HG02852 (cell line): ENCODE results near the gene ZNF19.
"Not testable (repeated sequence)": the region's sequence is repeated elsewhere in the genome, so short reads cannot be mapped to it uniquely, and the experiment has no call there.

Experiments
- ATAC-seq: cut with Tn5 transposase; IDR thresholded peaks from one replicate; pipeline ENCODE4 v1.9.1; 2021; ENCODE audit warnings: mild to moderate bottlenecking, moderate library complexity; ENCODE audit not compliant: unreplicated experiment

ZNF19 gene

DNA sequence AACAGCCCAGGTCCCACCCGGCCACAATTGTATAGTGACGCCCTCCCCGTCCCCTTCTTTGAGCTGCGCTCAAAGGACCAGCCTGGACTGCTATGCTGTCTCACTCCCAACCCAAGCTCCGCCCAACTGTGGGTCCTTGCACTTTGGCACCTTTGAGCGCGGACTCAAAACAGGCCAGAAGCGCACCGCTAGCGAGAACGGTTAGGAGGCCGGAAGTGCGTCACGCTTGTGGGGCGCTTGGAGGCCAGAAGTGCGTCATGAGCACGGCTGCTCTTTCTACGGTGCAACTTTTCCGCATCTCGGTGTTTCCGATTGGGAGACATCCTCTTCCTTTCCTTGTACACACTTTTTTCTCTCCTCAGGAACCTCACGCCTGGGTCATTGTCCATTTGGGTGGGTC is at the start of gene ZNF19:
Gene ZNF19 (minus strand): TSS at position 203 of the 400 bp plus-strand sequence. CDS start 7,210 bp downstream, outside the sequence.
- no peak for ATAC-seq

DNA sequence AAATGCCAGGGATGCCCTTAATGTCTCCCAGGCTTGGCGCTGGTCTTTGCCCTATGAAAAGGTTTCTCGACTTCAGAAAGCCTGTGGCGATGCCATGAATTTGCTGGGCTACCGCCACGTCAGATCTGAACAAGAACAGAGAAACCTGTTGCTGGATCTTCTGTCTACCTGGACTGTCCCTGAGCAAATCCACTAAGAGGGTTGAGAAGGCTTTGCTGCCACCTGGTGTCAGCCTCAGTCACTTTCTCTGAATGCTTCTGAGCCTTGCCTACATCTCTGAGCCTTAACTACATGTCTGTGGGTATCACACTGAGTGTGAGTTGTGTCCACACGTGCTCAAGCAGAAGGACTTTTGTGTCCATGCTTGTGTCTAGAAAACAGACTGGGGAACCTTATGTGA is 48.5 kb upstream of the ZNF19 start:
- ATAC-seq: no peak

DNA sequence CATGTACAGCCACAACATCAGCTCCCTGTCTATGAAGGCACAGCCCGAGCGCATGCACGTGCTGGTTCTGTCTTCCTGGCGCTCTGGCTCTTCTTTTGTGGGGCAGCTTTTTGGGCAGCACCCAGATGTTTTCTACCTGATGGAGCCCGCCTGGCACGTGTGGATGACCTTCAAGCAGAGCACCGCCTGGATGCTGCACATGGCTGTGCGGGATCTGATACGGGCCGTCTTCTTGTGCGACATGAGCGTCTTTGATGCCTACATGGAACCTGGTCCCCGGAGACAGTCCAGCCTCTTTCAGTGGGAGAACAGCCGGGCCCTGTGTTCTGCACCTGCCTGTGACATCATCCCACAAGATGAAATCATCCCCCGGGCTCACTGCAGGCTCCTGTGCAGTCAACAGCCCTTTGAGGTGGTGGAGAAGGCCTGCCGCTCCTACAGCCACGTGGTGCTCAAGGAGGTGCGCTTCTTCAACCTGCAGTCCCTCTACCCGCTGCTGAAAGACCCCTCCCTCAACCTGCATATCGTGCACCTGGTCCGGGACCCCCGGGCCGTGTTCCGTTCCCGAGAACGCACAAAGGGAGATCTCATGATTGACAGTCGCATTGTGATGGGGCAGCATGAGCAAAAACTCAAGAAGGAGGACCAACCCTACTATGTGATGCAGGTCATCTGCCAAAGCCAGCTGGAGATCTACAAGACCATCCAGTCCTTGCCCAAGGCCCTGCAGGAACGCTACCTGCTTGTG is 47.8 kb upstream of the ZNF19 start:
- no peak for ATAC-seq

DNA sequence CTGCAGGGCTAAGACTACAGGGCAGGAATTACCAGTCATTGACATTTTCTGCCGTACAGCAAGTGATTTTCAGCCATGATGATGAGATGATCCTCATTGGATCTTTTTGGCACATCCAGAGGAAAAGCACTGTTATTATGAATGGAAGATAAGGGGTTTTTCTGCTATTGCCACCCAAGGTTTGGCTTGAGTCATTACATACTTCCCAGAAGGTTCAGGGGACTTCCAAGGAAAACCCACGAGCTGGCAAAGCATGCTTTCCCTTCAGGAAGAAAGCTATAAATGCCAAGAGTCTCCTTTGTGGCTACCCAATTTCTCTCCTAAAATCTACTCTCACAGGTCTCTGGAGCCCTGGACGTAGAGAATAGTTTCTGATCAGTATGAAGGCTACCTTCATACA is 43.2 kb upstream of the ZNF19 start:
- no peak for ATAC-seq

DNA sequence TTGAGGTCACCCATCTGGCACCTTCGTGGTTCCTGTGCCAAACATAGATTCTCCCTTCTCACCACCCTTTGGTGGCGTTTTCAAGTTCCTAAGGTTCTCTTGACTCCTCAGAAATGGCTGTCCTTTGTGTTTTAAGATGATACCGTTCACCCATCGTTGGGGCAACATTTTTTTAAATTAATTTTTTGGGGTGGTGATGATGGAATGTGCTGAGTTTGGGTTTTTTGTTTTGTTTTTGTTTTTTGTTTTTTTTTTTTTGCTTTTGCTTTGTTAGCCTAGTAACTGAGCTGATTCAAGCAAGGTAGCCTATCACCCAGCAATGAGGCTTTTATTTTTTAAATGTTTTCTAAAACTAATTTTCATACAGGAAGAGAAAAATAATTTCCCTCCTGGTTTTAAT is 39.7 kb upstream of the ZNF19 start:
- ATAC-seq: no peak

DNA sequence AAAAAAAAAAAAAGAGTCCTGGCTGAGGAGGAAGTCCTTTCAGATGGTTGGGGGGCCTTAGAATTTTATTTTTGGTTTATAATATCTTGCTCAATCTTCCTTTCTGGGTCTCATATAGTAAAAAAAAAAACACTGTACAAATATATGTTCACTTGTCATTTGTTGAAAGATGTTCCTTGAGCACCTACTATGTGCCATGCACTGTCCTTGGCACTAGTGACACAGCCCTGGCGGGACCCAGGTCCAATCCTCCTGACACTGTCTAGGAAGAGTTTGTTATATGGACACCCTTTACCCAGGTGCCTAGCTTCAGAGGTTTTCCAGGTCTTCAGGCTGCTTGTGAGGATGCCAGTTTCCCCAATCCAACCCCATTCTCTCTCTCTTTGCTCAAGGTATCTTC is 39.1 kb upstream of the ZNF19 start:
- ATAC-seq: no peak

DNA sequence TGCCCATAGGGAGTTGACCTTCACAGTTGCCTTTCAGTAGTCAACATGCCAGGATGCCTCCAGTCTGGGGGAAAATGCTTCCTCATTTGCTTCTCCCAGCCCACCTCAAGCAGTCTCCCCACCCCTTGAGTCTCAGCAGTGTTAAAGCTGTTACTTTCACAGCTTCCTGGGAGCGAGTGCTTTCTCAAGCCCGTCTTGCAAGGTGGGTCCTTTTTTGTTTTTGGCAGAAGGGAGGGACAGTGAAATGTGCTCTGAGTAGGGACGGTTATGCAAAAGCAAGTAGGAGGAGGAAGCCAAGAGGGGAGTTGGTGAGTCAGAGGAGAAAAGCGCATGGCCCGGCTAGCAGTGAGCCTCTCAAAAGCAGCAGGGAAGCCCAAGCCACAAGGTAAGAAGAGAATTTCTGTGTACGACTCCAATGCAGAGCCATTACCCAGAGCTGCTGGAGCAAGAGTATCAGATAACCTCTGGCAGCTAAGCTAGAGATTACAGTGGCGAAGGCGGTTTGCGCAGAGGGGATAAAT is 37.0 kb upstream of the ZNF19 start, which contains the start of gene CHST4:
Gene CHST4 (plus strand): TSS at position 316 of the 521 bp plus-strand sequence. CDS start 10,252 bp downstream, outside the sequence.
- peak; percentile 60 for ATAC-seq

DNA sequence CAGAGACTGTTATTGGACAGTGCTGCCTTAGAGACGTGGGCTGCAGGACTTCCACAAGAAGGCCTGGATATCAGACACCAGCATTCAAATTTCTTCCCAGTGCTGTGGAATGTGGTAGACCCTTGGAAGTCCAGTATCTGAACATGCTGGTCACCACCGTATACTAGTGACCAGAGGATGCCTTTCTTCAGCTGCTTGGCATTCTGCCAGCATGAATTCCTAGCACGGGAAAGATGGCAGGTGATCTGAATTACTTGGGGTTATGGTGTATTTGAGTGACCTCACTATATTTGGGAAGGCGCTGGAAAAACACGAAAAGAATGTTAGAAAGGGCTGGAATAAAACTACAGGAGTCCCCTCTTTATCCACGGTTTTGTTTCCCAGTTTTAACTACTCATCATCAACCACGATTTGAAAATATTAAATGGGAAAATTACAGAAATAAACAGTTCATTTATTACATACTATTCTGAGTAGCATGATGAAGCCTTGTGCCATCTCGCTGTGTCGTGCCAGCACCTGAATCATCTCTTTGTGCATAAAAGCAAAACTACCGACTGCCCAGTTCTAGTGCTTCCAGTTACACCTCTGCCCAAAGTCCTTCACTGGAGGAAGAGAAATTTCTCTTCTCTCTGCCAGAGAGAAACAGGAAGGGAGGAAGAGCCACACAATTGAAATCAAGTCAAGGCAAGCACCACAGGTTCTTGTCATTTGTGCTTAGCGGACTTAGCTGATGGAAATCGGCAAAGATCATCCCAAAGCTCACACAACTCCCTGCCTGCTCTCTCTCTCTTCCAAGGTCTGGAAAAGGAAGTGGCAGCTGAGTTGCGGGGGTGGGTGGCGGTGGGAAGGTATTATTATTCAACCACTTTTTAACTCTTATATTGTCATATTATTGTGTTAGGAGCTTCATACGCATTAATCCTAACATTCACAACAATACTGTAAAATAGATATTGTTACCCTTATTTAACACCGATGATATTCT is 35.7 kb upstream of the ZNF19 start:
- no peak for ATAC-seq

DNA sequence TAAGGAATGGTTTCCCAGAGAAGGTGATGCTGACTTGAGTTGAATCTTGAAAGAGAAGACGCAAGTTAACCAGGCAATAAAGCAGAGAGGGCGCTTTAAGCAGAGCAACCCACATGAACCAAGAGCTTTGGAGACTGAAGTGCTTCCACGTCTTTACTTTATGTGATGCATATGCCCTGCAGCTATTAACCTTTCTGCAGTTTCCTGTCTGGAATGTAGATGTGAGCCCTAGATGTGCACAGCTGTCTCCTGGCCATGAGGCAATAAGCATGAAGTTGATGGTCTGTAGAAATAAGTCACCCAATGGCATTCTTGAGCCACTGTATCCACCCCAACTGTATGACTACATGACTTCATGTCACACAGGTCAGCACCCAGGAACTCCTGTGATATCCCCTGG is 31.4 kb upstream of the ZNF19 start:
- ATAC-seq: no peak

DNA sequence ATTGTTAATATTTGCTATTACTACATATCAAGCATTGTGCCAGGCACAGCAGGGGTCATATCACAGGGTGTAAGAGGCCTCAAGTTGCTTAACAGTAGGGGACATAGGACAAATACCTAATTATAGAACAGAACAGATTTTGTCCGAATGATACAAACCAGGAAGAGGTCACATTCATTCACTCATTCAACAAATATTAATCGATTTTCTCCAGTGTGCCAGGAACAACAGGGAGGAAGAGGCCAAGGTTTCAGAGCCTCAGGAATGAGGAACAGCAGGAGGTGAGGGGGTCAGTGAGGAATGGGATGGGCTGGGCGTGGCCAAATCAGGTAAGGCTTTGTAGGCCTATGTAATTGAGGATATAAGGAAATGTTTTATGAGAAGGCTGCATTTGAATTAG is 25.9 kb upstream of the ZNF19 start:
- ATAC-seq: no peak

DNA sequence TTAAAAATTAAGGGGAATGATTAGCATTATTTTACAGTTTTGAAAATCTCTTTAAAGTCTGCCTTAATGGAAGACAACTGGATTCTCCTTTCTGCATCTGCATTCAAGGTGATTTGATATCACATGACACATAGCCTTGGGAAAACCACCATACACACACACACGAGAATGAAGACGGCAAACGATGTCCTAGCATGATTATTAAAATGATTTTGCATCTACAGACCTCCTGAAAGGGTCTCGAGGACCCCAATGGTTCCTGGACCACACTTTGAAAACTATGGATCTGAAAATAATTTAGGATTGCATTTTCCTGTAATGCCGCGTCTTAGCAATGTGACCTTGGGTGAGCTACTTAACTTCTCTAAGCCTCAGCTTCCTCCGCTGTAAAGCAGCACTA is 25.4 kb upstream of the ZNF19 start:
- no peak for ATAC-seq

DNA sequence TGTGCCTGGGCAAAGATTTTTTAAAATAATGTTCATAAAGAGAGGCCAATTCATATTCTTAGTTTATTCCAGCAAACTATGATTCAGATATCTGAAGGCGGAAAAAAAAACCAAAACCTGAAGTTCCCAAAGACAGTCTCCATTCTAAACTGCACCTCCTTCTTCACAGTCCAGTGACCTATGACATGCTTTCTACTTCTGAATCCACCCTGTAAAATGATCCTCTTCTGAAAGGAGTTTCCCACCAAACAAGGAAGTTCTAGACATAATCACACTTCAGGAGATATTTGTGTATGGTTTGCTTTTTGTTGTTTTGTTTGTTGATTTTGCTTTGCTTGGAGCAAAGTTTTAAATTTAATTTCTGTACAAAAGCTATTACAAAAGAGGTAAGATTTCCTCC is 24.2 kb upstream of the ZNF19 start:
- no peak for ATAC-seq

DNA sequence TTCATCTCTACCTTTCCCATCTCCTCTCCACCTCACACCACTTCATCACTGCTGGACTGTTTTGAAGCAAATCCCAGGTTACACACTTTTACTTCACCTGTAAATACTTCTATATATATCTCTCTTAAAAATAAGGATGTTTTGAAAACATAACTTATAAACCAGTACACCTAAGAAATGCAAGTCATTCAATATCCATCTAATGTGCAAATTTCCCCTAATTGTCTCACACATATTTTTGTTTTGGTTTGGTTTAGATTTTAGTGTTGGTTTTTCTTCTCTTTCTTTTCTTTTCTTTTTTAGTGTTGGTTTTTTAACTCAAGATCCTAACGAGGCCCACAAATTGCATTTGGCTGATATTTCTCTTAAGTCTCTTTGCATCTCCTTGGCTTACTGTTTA is 17.9 kb upstream of the ZNF19 start:
- ATAC-seq: no peak

DNA sequence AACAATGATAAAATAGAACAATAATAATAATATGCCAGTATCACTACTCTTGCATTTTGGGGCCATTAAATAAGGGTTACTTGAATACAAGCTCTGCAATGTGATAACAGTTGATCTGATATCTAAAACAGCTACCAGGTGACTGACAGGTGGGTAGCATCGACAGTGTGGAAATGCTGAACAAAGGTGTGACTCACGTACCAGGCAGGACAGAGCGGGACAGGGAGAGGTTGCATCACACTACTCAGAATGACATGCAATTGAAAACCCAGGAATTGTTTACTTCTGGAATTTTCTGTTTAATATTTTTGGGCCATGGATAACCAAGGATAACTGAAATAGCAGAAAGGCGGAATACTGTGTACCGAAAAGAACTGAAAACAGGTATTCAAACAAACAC is 15.8 kb upstream of the ZNF19 start:
- no peak for ATAC-seq

DNA sequence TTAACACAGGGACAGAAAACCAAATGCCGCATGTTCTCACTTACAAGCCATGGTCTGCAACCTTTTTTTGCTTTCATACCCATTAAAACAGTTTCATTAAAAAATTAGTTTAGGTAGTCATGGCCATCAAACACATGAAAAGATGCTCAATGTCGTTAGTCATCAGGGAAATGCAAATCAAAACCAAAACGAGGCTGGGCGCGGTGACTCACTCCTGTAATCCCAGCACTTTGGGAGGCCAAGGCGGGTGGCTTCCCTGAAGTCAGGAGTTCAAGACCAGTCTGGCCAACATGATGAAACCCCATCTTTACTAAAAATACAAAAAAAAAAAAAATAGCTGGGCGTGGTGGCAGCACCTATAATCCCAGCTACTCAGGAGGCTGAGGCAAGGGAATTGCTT is 14.9 kb upstream of the ZNF19 start:
- ATAC-seq: not testable (repeated sequence)

DNA sequence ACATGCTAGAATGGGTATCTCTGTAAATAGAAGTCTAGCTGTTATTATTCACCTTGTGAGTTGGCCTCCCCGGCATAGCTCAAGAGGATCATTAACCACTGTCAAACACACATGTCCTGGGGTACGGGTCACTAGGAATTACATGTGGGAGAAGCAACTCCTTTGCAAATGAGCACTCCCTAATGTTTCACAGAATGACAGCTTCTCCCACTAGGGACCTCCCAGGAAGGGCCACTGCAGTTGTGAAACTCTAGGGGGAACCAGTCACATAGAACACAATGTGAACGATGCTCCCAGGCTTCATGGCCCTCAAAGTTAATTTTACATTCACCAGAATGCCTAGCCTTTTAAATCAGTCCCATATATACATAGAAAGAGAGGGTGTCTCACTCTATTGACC is 12.4 kb upstream of the ZNF19 start:
- ATAC-seq: no peak

DNA sequence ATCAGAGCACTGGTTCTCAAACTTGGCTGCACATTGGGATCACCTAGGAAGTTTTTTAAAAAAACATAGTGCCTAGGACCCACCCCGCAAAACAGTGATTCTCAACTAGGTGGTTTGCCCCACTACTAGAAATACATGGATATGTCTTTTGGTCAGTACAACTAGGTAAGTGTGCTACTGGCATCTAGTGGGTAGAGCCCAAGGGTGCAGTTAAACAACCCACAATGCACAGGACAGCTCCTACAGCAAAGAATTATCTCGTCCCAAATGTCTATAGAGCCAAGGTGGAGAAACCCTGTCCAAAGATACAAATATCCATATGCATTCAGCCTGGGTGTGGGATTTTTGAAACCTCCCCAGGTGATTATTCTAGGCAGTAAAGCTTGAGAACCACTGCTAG is 11.8 kb upstream of the ZNF19 start:
- no peak for ATAC-seq

DNA sequence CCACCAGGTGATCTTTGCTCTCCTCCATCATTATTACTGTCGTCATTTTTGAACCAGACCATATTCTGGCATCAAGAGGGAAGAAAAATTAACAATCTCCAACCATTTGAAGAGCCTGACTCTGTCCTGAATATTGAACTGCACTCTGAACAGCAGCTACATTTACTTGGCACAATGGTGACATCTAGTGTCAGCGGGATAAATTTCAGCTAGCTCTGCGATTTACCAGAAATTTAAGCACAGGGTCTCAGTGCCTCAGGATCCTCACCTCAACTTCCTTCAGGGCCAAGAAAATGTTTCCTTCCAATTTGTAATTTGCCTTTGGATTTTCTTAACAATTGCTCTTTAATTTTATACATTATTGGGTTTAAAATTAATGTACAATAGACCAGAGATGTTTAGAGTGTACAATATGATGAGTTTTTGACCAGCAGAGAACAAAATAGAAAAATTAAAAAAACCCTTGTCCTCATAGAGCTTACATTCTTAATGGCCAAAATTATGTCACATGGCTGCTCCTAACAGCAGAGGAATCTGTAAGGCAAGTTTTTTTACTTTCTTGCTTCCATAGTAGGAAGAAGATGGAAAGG is 10.7 kb upstream of the ZNF19 start:
- no peak for ATAC-seq

DNA sequence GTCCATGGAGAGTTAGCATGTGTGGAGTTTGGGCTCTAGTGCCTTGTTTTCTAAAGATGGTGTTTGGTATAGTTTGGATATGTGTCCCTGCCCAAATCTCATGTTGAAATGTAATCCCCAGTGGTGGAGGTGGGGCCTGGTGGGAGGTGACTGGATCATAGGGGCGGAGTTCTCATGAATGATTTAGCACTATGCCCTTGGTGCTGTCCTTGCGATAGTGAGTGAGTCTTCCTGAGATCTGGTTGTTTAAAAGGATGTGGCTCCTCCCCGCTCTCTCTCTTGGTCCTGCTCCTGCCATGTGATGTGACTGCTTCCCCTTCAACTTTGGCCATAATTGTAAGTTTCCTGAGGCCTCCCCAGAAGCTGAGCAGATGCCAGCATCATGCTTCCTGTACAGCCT is 8.9 kb upstream of the ZNF19 start:
- no peak for ATAC-seq

DNA sequence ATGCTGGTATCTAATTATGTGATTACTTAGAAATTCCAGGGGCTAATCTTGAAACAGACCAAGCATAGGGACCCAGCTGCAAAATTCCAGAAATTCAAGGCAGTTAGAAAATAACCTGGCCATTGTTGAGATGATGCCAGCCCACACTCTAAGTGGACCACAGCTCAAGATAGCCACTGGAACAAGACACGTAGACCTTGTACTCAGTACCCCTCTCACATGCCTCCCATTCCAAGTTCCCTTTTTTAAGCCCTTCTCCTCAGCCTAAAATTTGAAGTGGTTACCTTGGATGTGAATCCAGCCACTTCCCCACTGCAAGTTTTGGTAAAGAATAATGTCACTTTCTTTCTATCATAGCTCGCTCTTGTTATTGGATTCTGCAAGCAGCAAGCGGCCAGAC is 4.1 kb upstream of the ZNF19 start:
- ATAC-seq: no peak

DNA sequence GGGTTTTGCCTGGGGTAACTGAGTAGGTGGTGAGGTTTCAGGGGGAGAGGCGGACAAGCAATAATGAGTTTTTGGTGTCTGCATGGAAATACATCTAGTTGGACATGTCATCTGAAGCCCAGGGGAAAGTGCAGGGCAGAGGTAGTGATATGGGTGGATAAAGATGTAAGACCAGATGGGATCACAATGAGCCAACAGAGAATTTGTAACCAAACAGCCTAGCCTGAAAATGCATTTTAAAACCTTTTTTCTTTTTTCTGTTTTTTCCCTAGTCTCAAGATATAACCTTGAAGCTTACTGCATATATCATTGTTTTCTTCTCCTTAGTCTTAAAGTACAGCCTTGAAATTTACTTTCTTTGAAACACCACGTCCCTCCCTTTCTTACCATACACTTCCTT is 3.7 kb upstream of the ZNF19 start:
- ATAC-seq: no peak
